GM19023 (cell line): ENCODE results near the gene FCHSD2.
"Not testable (repeated sequence)": the region's sequence is repeated elsewhere in the genome, so short reads cannot be mapped to it uniquely, and the experiment has no call there.

Experiments
- ATAC-seq: cut with Tn5 transposase; IDR thresholded peaks from one replicate; pipeline ENCODE4 v1.9.1; 2021; ENCODE audit warnings: mild to moderate bottlenecking, moderate library complexity; ENCODE audit not compliant: unreplicated experiment

FCHSD2 gene

GRCh38 chr11:73126804-73127480 is 15.2 kb downstream of the FCHSD2 start:
- ATAC-seq, result no peak

GRCh38 chr11:73124800-73125199 is 17.3 kb downstream of the FCHSD2 start:
- ATAC-seq, result no peak

GRCh38 chr11:73123892-73124291 is 18.2 kb downstream of the FCHSD2 start:
- ATAC-seq, result not testable (repeated sequence)

GRCh38 chr11:73121692-73122091 is 20.4 kb downstream of the FCHSD2 start:
- no peak for ATAC-seq

- no peak for ATAC-seq
These were observed 25.0 kb downstream of the FCHSD2 start for GRCh38 chr11:73117071-73117470.

GRCh38 chr11:73116636-73117035 is 25.5 kb downstream of the FCHSD2 start:
- ATAC-seq, result no peak

- no peak for ATAC-seq
These were observed 27.3 kb downstream of the FCHSD2 start for GRCh38 chr11:73114835-73115220.

GRCh38 chr11:73114110-73114834 is 27.8 kb downstream of the FCHSD2 start:
- ATAC-seq, result no peak

- ATAC-seq, result no peak
These were observed 28.7 kb downstream of the FCHSD2 start for GRCh38 chr11:73113426-73113825.

GRCh38 chr11:73107597-73107996 is 34.5 kb downstream of the FCHSD2 start:
- no peak for ATAC-seq

- no peak for ATAC-seq
These were observed 35.8 kb downstream of the FCHSD2 start for GRCh38 chr11:73106347-73106746.

GRCh38 chr11:73100578-73100977 is 41.5 kb downstream of the FCHSD2 start:
- ATAC-seq, result no peak

GRCh38 chr11:73099512-73100266 is 42.4 kb downstream of the FCHSD2 start:
- no peak for ATAC-seq

- no peak for ATAC-seq
These were observed 46.5 kb downstream of the FCHSD2 start for GRCh38 chr11:73095613-73096012.

GRCh38 chr11:73091521-73092305 is 50.4 kb downstream of the FCHSD2 start:
- ATAC-seq, result no peak

- no peak for ATAC-seq
These were observed 54.4 kb downstream of the FCHSD2 start for GRCh38 chr11:73087730-73088129.

- ATAC-seq, result no peak
These were observed 56.8 kb downstream of the FCHSD2 start for GRCh38 chr11:73085189-73085875.

- no peak for ATAC-seq
These were observed 63.5 kb downstream of the FCHSD2 start for GRCh38 chr11:73078631-73079030.

GRCh38 chr11:73077454-73077853 is 64.7 kb downstream of the FCHSD2 start:
- ATAC-seq, result no peak

- ATAC-seq, result no peak
These were observed 67.8 kb downstream of the FCHSD2 start for GRCh38 chr11:73074319-73074718.
